ENCODE data around the gene LCE3E.
"Not testable (repeated sequence)": the region's sequence is repeated elsewhere in the genome, so short reads cannot be mapped to it uniquely, and the experiment has no call there.

LCE3E gene

GRCh38 chr1:152577168-152577567, 10.6 kb upstream of the LCE3E start:
- H4K20me1 ChIP-seq (ENCODE audit: control insufficient read depth, insufficient read depth, low read depth, low read length): no peaks in the 10 kb centered on the region
- H3F3A ChIP-seq (ENCODE audit: control insufficient read depth, insufficient read depth): no peaks in the 10 kb centered on the region
- no peaks in the 10 kb centered on the region for H3K36me3 ChIP-seq (ENCODE audit: control insufficient read depth, low read length)
- no peaks in the 10 kb centered on the region for H3K4me1 ChIP-seq (ENCODE audit: control insufficient read depth, low read length)
- TF ChIP-seq EZH2phosphoT487 (IDR thresholded peaks at IDR 0.05; ENCODE audit: borderline replicate concordance, low read length) (no peak), CTCF (IDR thresholded peaks at IDR 0.05; ENCODE audit: low read depth, low read length, poor library complexity, severe bottlenecking) (no peak)
- H3K27me3 ChIP-seq (ENCODE audit: control insufficient read depth, low read length): 0 out of 2 replicates have a peak, but pooled peaks cover 3% of the 10 kb centered on the region
- no peaks in the 10 kb centered on the region for H3K9me3 ChIP-seq (ENCODE audit: control insufficient read depth, insufficient read depth, low read length)
- no peak overlapping the region for H3K4me2 ChIP-seq (ENCODE audit: low read length)
- no peak overlapping the region for H3K4me3 ChIP-seq (ENCODE audit: low read length)
- no peak overlapping the region for H3K27ac ChIP-seq (ENCODE audit: low read depth, low read length)
- H3K79me2 ChIP-seq (ENCODE audit: control insufficient read depth, low read length): no peaks in the 10 kb centered on the region
- H3K9me2 ChIP-seq (replicated peaks; ENCODE audit: control insufficient read depth, low read length): no peaks in the 10 kb centered on the region

- Histone ChIP-seq H3K36me3 (ENCODE audit: control insufficient read depth, low read length) (no peaks in the 10 kb centered on the region), H3F3A (ENCODE audit: control insufficient read depth, insufficient read depth) (no peaks in the 10 kb centered on the region), H3K4me2 (ENCODE audit: low read length) (no peak overlapping the region), H3K4me1 (ENCODE audit: control insufficient read depth, low read length) (no peaks in the 10 kb centered on the region), H3K9me3 (ENCODE audit: control insufficient read depth, insufficient read depth, low read length) (no peaks in the 10 kb centered on the region), H3K79me2 (ENCODE audit: control insufficient read depth, low read length) (no peaks in the 10 kb centered on the region), H4K20me1 (ENCODE audit: control insufficient read depth, insufficient read depth, low read depth, low read length) (no peaks in the 10 kb centered on the region), H3K27ac (ENCODE audit: low read depth, low read length) (no peak overlapping the region), H3K9me2 (replicated peaks; ENCODE audit: control insufficient read depth, low read length) (no peaks in the 10 kb centered on the region), H3K4me3 (ENCODE audit: low read length) (no peak overlapping the region), H3K27me3 (ENCODE audit: control insufficient read depth, low read length) (no peaks in the 10 kb centered on the region)
- no peak for TF ChIP-seq EZH2phosphoT487 (IDR thresholded peaks at IDR 0.05; ENCODE audit: borderline replicate concordance, low read length)
- TF ChIP-seq CTCF (IDR thresholded peaks at IDR 0.05; ENCODE audit: low read depth, low read length, poor library complexity, severe bottlenecking): no peak
These were observed 905 bp downstream of the LCE3E start for GRCh38 chr1:152565535-152566215.

GRCh38 chr1:152565115-152565514, 1.5 kb downstream of the LCE3E start:
- H3K27me3 ChIP-seq (ENCODE audit: control insufficient read depth, low read length): no peaks in the 10 kb centered on the region
- H3K9me2 ChIP-seq (replicated peaks; ENCODE audit: control insufficient read depth, low read length): no peaks in the 10 kb centered on the region
- no peak overlapping the region for H3K27ac ChIP-seq (ENCODE audit: low read depth, low read length)
- TF ChIP-seq CTCF (IDR thresholded peaks at IDR 0.05; ENCODE audit: low read depth, low read length, poor library complexity, severe bottlenecking): no peak
- no peak for TF ChIP-seq EZH2phosphoT487 (IDR thresholded peaks at IDR 0.05; ENCODE audit: borderline replicate concordance, low read length)
- H3K9me3 ChIP-seq (ENCODE audit: control insufficient read depth, insufficient read depth, low read length): no peaks in the 10 kb centered on the region
- no peak overlapping the region for H3K4me2 ChIP-seq (ENCODE audit: low read length)
- no peaks in the 10 kb centered on the region for H3F3A ChIP-seq (ENCODE audit: control insufficient read depth, insufficient read depth)
- no peaks in the 10 kb centered on the region for H3K4me1 ChIP-seq (ENCODE audit: control insufficient read depth, low read length)
- H3K4me3 ChIP-seq (ENCODE audit: low read length): no peak overlapping the region
- no peaks in the 10 kb centered on the region for H3K36me3 ChIP-seq (ENCODE audit: control insufficient read depth, low read length)
- no peaks in the 10 kb centered on the region for H4K20me1 ChIP-seq (ENCODE audit: control insufficient read depth, insufficient read depth, low read depth, low read length)
- no peaks in the 10 kb centered on the region for H3K79me2 ChIP-seq (ENCODE audit: control insufficient read depth, low read length)

GRCh38 chr1:152548358-152548757, 18.2 kb downstream of the LCE3E start:
- H3K27ac ChIP-seq (ENCODE audit: low read depth, low read length); H3K9me2 ChIP-seq (replicated peaks; ENCODE audit: control insufficient read depth, low read length); H3K4me3 ChIP-seq (ENCODE audit: low read length); H3K4me2 ChIP-seq (ENCODE audit: low read length); H3K9me3 ChIP-seq (ENCODE audit: control insufficient read depth, insufficient read depth, low read length); H3K27me3 ChIP-seq (ENCODE audit: control insufficient read depth, low read length); H3K4me1 ChIP-seq (ENCODE audit: control insufficient read depth, low read length); H3K36me3 ChIP-seq (ENCODE audit: control insufficient read depth, low read length); H4K20me1 ChIP-seq (ENCODE audit: control insufficient read depth, insufficient read depth, low read depth, low read length); H3F3A ChIP-seq (ENCODE audit: control insufficient read depth, insufficient read depth); H3K79me2 ChIP-seq (ENCODE audit: control insufficient read depth, low read length): not testable (repeated sequence)
